DMS79 treated with DMSO at 0.1 percent for 48 hours (cell line): Measurements from ENCODE around the gene PIP5KL1.

Experiments used
- DNase-seq: peaks from one replicate; lab custom pipeline; 2025; lab: John Stamatoyannopoulos, UW

PIP5KL1 gene

GRCh38 chr9:127949827-127950512 lies 19.4 kb upstream of the PIP5KL1 start:
- DNase-seq = no peak

GRCh38 chr9:127947841-127948710 lies 17.5 kb upstream of the PIP5KL1 start:
- DNase-seq = no peak

GRCh38 chr9:127946728-127947127 lies 16.2 kb upstream of the PIP5KL1 start:
- DNase-seq = no peak

- no peak for DNase-seq
Observed at GRCh38 chr9:127945942-127946341, 15.4 kb upstream of the PIP5KL1 start.

GRCh38 chr9:127945338-127945737 lies 14.8 kb upstream of the PIP5KL1 start:
- no peak for DNase-seq

GRCh38 chr9:127944586-127945218 lies 14.1 kb upstream of the PIP5KL1 start:
- DNase-seq = no peak

- DNase-seq = no peak
Observed at GRCh38 chr9:127943731-127944144, 13.2 kb upstream of the PIP5KL1 start.

- no peak for DNase-seq
Observed at GRCh38 chr9:127943011-127943662, 12.6 kb upstream of the PIP5KL1 start.

GRCh38 chr9:127942216-127943010 lies 11.8 kb upstream of the PIP5KL1 start:
- DNase-seq = peak; percentile 55

GRCh38 chr9:127941961-127942215 lies 11.3 kb upstream of the PIP5KL1 start:
- no peak for DNase-seq

- peak; percentile 65 for DNase-seq
Observed at GRCh38 chr9:127941062-127941960, 10.7 kb upstream of the PIP5KL1 start.

GRCh38 chr9:127940593-127940992 lies 10.0 kb upstream of the PIP5KL1 start:
- DNase-seq = no peak

- DNase-seq = no peak
Observed at GRCh38 chr9:127938298-127938690, 7.7 kb upstream of the PIP5KL1 start.

- peak; percentile 68 for DNase-seq
Observed at GRCh38 chr9:127937388-127938297, 7.1 kb upstream of the PIP5KL1 start, which contains the start of gene DPM2. DPM2 (minus strand) TSS chr9:127937854; CDS start chr9:127937820, 34 bp downstream.

- DNase-seq = no peak
Observed at GRCh38 chr9:127937056-127937387, 6.4 kb upstream of the PIP5KL1 start.

- DNase-seq = no peak
Observed at GRCh38 chr9:127936347-127936852, 5.8 kb upstream of the PIP5KL1 start.

GRCh38 chr9:127935765-127936221 lies 5.2 kb upstream of the PIP5KL1 start:
- no peak for DNase-seq

GRCh38 chr9:127934986-127935385 lies 4.4 kb upstream of the PIP5KL1 start:
- DNase-seq = no peak

- no peak for DNase-seq
Observed at GRCh38 chr9:127934248-127934647, 3.7 kb upstream of the PIP5KL1 start.
